Esophagus squamous epithelium (tissue), 5 donors: Measurements from ENCODE around the gene ARAP1. TPM values are rescaled to one million over a fixed set of nuclear protein-coding genes. Genes with fewer than 3 reads are reported as not detected.

Experiments
- DNase-seq: peaks from one replicate; lab custom pipeline; 2025; lab: John Stamatoyannopoulos, UW
- H3K27ac ChIP-seq, 4 donors: fragments of 200-600 bp; sonication (generic); one replicate each; pipeline ENCODE4 v1.5.1; 2016 to 2019; ENCODE audit warnings: mild to moderate bottlenecking in 1 of 4
- H3K27me3 ChIP-seq, 4 donors: fragments of 200-600 bp; sonication (generic); 1 replicate in 3 of 4; 2 replicates in 1 of 4; pipeline versions ENCODE4 v1.5.1 to v1.6.0; 2017 to 2021; ENCODE audit warnings: antibody characterized with exemption in 1 of 4
- H3K36me3 ChIP-seq, 3 donors: fragments of 200-600 bp; sonication (generic); one replicate each; pipeline ENCODE4 v1.5.1; 2016 to 2019
- H3K4me1 ChIP-seq, 3 donors: fragments of 200-600 bp; sonication (generic); one replicate each; pipeline ENCODE4 v1.5.1; 2017 to 2019
- H3K4me3 ChIP-seq, 4 donors: fragments of 200-600 bp; sonication (generic); 1 replicate in 3 of 4; 2 replicates in 1 of 4; pipeline ENCODE4 v1.5.1; 2016 to 2019; ENCODE audit warnings: mild to moderate bottlenecking in 2 of 4, moderate library complexity in 1 of 4
- H3K9me3 ChIP-seq, 3 donors: fragments of 200-600 bp; sonication (generic); one replicate each; pipeline ENCODE4 v1.5.1; 2016 to 2019
- CTCF ChIP-seq, 6 experiments: fragments of 450-650 bp in 4 of 6; fragments of 200-600 bp in 2 of 6; sonication (generic) in 2 of 6; IDR thresholded peaks; one replicate each; pipeline ENCODE4 v1.5.1; 2016 to 2019; ENCODE audit warnings: antibody characterized with exemption in 6 of 6, mild to moderate bottlenecking in 4 of 6, moderate library complexity in 4 of 6
- POLR2A ChIP-seq, 4 donors: fragments of 450-650 bp; IDR thresholded peaks; one replicate each; pipeline ENCODE4 v1.6.1; 2017; ENCODE audit warnings: antibody characterized with exemption in 4 of 4, mild to moderate bottlenecking in 4 of 4, moderate library complexity in 3 of 4
- WGBS, 2 donors: methylation state at CpG; one replicate each; pipeline ENCODE4 v1.1.5; 2018; 5-methylcytosine and 5-hydroxymethylcytosine counted together
- intact Hi-C: fragments of 100-400 bp; cut with DNase I; formaldehyde crosslinking; loops from one replicate; pipeline ENCODE4 v1.15.0; 2022
- total RNA-seq, 4 donors: library from RNA; depleted of rRNA; stranded (reverse); fragments of >200 nt; gene quantifications; one replicate each; pipeline ENCODE4 v1.1.0, GENCODE V29; 2016
- donor health status: DM: yes; HTN: yes; CAD: no.

ARAP1 gene
- total RNA-seq, 4 donors from 2014 or later = 37.8 to 114 (median 70.6) TPM

DNA sequence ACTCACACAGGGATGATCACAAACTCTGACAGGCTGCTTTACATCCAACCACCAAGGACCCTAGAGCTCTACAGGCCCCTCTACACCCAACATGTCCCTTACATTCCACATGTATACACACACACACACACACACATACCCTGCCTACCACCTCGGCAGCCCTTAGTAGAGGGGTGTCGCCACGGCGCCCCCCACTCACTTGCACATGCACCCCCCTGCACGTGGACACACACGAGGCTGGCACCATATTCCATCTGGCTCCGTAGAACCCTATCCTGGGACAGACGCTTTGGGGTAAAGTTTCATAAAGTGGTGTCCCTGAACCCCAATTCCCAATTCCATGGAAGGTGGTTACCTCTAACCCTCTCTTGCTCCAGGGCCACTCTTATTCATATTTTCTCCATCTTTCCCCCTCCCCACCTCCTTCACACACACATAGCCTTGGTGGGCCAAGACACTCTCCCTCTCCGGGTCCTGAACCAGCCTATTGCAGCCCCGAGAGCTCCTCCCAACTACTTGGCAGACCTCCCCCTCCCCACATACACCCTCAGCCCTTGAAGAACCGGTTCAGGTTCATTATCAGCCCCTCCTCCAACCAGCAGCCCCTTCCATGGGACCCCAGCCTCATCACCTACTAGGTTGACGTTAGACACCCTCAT is 78.8 kb downstream of the ARAP1 start:
- H3K27me3 ChIP-seq = peaks cover 0 to 90% (median 15%) of the 10 kb centered on the region in 4 donors
- WGBS, 2 donors = 25% methylated on average over 4 to 10 of the region's 12 CpGs
- TF ChIP-seq POLR2A (IDR thresholded peaks at IDR 0.05) (no peak), CTCF (IDR thresholded peaks at IDR 0.05) (no peak)
- no peak overlapping the region for H3K4me3 ChIP-seq
- no peaks in the 10 kb centered on the region for H3K9me3 ChIP-seq
- no peak overlapping the region for H3K27ac ChIP-seq
- intact Hi-C loops = no loop called here
- H3K4me1 ChIP-seq = peaks cover 0 to 10% (median 0%) of the 10 kb centered on the region in 3 donors
- no peak for DNase-seq
- no peaks in the 10 kb centered on the region for H3K36me3 ChIP-seq

GRCh38 chr11:72672597-72673238 is 79.5 kb downstream of the ARAP1 start:
- H3K9me3 ChIP-seq = peaks cover 0 to 2% (median 0%) of the 10 kb centered on the region in 3 donors
- intact Hi-C loops = no loop called here
- no peak overlapping the region for H3K4me3 ChIP-seq
- 64% methylated on average over 4 of the region's 4 CpGs for WGBS, 2 donors
- H3K4me1 ChIP-seq = peaks cover 0 to 12% (median 0%) of the 10 kb centered on the region in 3 donors
- peaks cover 0 to 90% (median 15%) of the 10 kb centered on the region in 4 donors for H3K27me3 ChIP-seq
- DNase-seq = no peak
- TF ChIP-seq CTCF (IDR thresholded peaks at IDR 0.05) = no peak
- no peak for TF ChIP-seq POLR2A (IDR thresholded peaks at IDR 0.05)
- H3K27ac ChIP-seq = no peak overlapping the region
- no peaks in the 10 kb centered on the region for H3K36me3 ChIP-seq

DNA sequence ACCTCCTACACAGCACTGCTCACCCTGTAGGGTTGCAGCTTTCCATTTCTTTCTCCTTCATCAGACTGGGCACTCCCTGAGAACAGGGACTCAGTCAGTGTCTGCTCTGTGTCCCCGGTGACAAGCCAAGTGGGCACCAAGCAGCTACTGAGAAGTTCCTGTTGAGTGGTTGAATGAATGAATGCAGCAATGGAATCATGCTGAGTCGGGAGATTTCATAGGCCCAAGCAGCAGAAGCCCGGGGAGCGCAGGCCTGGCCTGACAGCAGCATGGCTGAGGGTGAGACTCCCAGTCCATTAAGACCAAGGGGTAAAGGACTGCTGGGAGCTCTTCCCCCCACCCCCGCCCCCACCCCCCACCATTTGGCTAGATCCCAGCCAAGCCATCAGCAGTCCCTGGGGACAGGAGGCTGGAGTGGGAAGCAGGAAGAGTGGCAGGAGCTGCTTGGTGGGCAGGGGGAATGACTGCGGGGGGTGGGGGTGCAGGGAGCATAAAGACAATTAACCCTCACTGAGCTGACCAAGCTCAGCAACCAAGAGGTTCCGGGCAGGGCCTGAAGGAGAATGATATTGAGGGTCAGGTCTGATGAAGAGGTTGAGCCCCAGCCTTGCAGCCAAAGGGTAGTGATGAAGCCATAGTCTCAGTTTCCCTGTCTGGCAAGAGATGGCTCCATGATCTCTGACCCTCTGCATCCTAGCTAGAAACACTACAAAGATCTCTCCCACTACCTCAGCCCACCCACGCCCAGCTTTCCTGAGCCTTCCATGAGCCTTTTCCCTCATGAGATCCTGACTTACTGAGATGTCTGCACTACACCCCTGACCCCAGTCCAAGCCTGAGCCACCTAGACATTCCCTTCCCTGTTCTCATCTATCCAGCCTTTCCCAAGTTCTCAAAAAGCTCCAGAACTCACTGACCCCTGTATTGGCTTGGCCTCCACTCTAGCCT is 80.8 kb downstream of the ARAP1 start:
- Histone ChIP-seq H3K4me3 (no peak overlapping the region), H3K27me3 (peaks cover 0 to 83% (median 11%) of the 10 kb centered on the region in 4 donors), H3K27ac (no peak overlapping the region), H3K4me1 (peaks cover 0 to 5% (median 0%) of the 10 kb centered on the region in 3 donors), H3K9me3 (peaks cover 0 to 8% (median 5%) of the 10 kb centered on the region in 3 donors), H3K36me3 (no peaks in the 10 kb centered on the region)
- intact Hi-C loops = no loop called here
- DNase-seq = no peak
- 61 to 65% methylated on average over 4 to 5 of the region's 8 CpGs for WGBS, 2 donors
- TF ChIP-seq POLR2A (IDR thresholded peaks at IDR 0.05) = no peak
- TF ChIP-seq CTCF (IDR thresholded peaks at IDR 0.05) = no peak

DNA sequence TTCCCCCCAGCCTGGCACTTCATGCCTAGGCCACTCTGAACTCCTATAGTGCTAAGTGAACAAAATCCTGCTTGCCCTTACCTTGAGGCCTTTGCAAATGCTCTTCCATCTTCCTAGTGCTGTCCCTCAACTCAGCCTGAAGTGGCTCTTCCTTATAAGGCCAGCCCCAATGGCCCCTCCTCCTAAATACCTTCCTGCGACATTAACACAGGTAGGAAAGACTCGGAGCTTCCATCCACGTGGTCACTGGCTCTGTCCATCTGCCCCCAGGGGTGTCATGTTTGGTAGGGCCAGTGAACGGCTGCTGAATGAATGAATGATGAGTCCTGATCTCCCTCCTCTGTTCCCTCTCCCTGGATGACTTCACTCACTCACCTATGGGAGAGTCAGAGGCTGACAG is 82.2 kb downstream of the ARAP1 start:
- Histone ChIP-seq H3K36me3 (no peaks in the 10 kb centered on the region), H3K4me1 (peaks cover 0 to 5% (median 0%) of the 10 kb centered on the region in 3 donors), H3K4me3 (no peak overlapping the region), H3K27me3 (peaks cover 0 to 82% (median 10%) of the 10 kb centered on the region in 4 donors), H3K27ac (no peak overlapping the region), H3K9me3 (peaks cover 0 to 8% (median 5%) of the 10 kb centered on the region in 3 donors)
- intact Hi-C loops = no loop called here
- no peak for TF ChIP-seq POLR2A (IDR thresholded peaks at IDR 0.05)
- no peak for TF ChIP-seq CTCF (IDR thresholded peaks at IDR 0.05)
- 11 to 60% methylated on average over 2 to 3 of the region's 4 CpGs for WGBS, 2 donors
- no peak for DNase-seq
